ENCODE measurements around the gene MTFR2.

MTFR2 gene

DNA sequence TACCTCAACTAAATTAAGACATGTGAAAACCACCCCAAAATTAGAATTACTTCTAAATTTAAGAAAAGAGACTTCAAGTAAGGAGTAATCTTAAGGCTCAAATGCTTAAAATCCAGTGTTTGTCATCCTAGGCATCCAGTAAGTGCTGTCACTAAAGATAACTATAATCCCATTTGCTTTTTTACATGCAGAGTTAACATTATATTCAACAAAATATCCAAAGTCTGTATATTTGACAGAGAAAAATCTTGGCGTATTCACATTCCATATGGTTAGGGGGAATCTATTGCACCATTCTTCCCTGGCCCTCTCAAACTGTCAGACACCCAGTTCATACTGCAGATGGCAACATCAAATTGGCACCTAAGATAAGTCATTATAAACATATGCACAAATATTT, 17.4 kb downstream of the MTFR2 start:
- H3K9ac ChIP-seq (ENCODE audit: low read length) = no peak overlapping the region
- H3F3A ChIP-seq (ENCODE audit: insufficient read depth) = 0 out of 2 replicates have a peak, but pooled peaks cover 4% of the 10 kb centered on the region
- peaks cover 15% of the 10 kb centered on the region; the same call in 1 of the 2 replicates for H3K36me3 ChIP-seq (ENCODE audit: low read length)
- H4K20me1 ChIP-seq (ENCODE audit: low read depth, low read length) = no peaks in the 10 kb centered on the region
- no peak overlapping the region for H2AFZ ChIP-seq (ENCODE audit: low read depth, low read length, severe bottlenecking)
- H3K4me3 ChIP-seq (ENCODE audit: insufficient read depth, low read length, poor library complexity, severe bottlenecking) = no peak overlapping the region
- H3K27me3 ChIP-seq (ENCODE audit: low read length) = no peaks in the 10 kb centered on the region
- H3K9me2 ChIP-seq (replicated peaks; ENCODE audit: insufficient read depth, low read length) = no peaks in the 10 kb centered on the region
- TF ChIP-seq EZH2phosphoT487 (conservative IDR thresholded peaks at IDR 0.05; ENCODE audit: low read length) = no peak
- TF ChIP-seq, protein P1, sequence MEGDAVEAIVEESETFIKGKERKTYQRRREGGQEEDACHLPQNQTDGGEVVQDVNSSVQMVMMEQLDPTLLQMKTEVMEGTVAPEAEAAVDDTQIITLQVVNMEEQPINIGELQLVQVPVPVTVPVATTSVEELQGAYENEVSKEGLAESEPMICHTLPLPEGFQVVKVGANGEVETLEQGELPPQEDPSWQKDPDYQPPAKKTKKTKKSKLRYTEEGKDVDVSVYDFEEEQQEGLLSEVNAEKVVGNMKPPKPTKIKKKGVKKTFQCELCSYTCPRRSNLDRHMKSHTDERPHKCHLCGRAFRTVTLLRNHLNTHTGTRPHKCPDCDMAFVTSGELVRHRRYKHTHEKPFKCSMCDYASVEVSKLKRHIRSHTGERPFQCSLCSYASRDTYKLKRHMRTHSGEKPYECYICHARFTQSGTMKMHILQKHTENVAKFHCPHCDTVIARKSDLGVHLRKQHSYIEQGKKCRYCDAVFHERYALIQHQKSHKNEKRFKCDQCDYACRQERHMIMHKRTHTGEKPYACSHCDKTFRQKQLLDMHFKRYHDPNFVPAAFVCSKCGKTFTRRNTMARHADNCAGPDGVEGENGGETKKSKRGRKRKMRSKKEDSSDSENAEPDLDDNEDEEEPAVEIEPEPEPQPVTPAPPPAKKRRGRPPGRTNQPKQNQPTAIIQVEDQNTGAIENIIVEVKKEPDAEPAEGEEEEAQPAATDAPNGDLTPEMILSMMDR (IDR thresholded peaks at IDR 0.05; ENCODE audit: insufficient read depth, low read length, poor library complexity, severe bottlenecking) = no peak
- H3K9me3 ChIP-seq (ENCODE audit: insufficient read depth, low read length) = no peaks in the 10 kb centered on the region
- no peaks in the 10 kb centered on the region for H3K79me2 ChIP-seq (ENCODE audit: insufficient read depth, low read length)
- H3K4me2 ChIP-seq (ENCODE audit: low read depth, low read length, poor library complexity, severe bottlenecking) = no peak overlapping the region
- no peak overlapping the region for H3K27ac ChIP-seq (ENCODE audit: low read depth, low read length)

GRCh38 chr6:136230219-136230853, 19.8 kb downstream of the MTFR2 start:
- no peaks in the 10 kb centered on the region for H3K9me2 ChIP-seq (replicated peaks; ENCODE audit: insufficient read depth, low read length)
- TF ChIP-seq, protein P1 (IDR thresholded peaks at IDR 0.05; ENCODE audit: insufficient read depth, low read length, poor library complexity, severe bottlenecking) = no peak
- no peak for TF ChIP-seq EZH2phosphoT487 (conservative IDR thresholded peaks at IDR 0.05; ENCODE audit: low read length)
- no peaks in the 10 kb centered on the region for H3K27me3 ChIP-seq (ENCODE audit: low read length)
- H3K9ac ChIP-seq (ENCODE audit: low read length) = no peak overlapping the region
- H3K4me3 ChIP-seq (ENCODE audit: insufficient read depth, low read length, poor library complexity, severe bottlenecking) = no peak overlapping the region
- no peak overlapping the region for H3K27ac ChIP-seq (ENCODE audit: low read depth, low read length)
- H3K4me2 ChIP-seq (ENCODE audit: low read depth, low read length, poor library complexity, severe bottlenecking) = no peak overlapping the region
- H3K36me3 ChIP-seq (ENCODE audit: low read length) = peaks cover 15% of the 10 kb centered on the region; the same call in 1 of the 2 replicates
- H3K9me3 ChIP-seq (ENCODE audit: insufficient read depth, low read length) = no peaks in the 10 kb centered on the region
- H2AFZ ChIP-seq (ENCODE audit: low read depth, low read length, severe bottlenecking) = no peak overlapping the region
- H4K20me1 ChIP-seq (ENCODE audit: low read depth, low read length) = no peaks in the 10 kb centered on the region
- H3F3A ChIP-seq (ENCODE audit: insufficient read depth) = 0 out of 2 replicates have a peak, but pooled peaks cover 4% of the 10 kb centered on the region
- H3K79me2 ChIP-seq (ENCODE audit: insufficient read depth, low read length) = no peaks in the 10 kb centered on the region

DNA sequence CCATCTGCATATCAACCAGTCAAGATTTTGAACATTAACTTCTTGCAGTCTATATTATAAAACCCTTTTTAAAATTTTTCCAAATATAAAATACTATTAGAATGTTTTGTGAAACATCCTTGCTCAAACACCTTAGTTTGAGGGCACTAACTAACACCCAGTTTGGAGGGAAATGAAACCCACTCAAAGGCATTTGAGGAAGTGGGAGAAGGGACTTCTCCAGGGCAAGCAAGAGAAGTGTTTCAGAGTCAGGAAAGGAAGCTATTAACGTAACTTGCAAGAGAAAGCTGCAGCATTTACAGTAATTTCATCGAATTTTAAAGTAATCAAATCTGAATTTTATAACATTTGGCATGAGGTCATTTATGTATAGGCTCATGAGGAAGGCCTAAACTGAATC, 21.3 kb downstream of the MTFR2 start:
- Histone ChIP-seq H3K9me2 (replicated peaks; ENCODE audit: insufficient read depth, low read length) (no peaks in the 10 kb centered on the region), H3K9me3 (ENCODE audit: insufficient read depth, low read length) (no peaks in the 10 kb centered on the region), H4K20me1 (ENCODE audit: low read depth, low read length) (no peaks in the 10 kb centered on the region), H3F3A (ENCODE audit: insufficient read depth) (0 out of 2 replicates have a peak, but pooled peaks cover 4% of the 10 kb centered on the region), H3K4me3 (ENCODE audit: insufficient read depth, low read length, poor library complexity, severe bottlenecking) (no peak overlapping the region), H2AFZ (ENCODE audit: low read depth, low read length, severe bottlenecking) (no peak overlapping the region), H3K36me3 (ENCODE audit: low read length) (peaks cover 15% of the 10 kb centered on the region; the same call in 1 of the 2 replicates), H3K27me3 (ENCODE audit: low read length) (no peaks in the 10 kb centered on the region), H3K9ac (ENCODE audit: low read length) (no peak overlapping the region), H3K4me2 (ENCODE audit: low read depth, low read length, poor library complexity, severe bottlenecking) (no peak overlapping the region), H3K79me2 (ENCODE audit: insufficient read depth, low read length) (no peaks in the 10 kb centered on the region), H3K27ac (ENCODE audit: low read depth, low read length) (no peak overlapping the region)
- no peak for TF ChIP-seq EZH2phosphoT487 (conservative IDR thresholded peaks at IDR 0.05; ENCODE audit: low read length)
- TF ChIP-seq, protein P1 (IDR thresholded peaks at IDR 0.05; ENCODE audit: insufficient read depth, low read length, poor library complexity, severe bottlenecking) = no peak
